Rectal smooth muscle tissue (tissue), 1 donor: Measurements from ENCODE around the gene RUVBL2.
A peak's percentile ranks its signal among the peaks of the same experiment; 100 is the strongest.

Experiments used
- H3K27ac ChIP-seq: one replicate; pipeline ENCODE4 v1.7.0; 2013; ENCODE audit warnings: low read depth, low read length, inconsistent platforms
- H3K27me3 ChIP-seq: one replicate; pipeline ENCODE4 v1.7.0; 2013; ENCODE audit warnings: low read length; ENCODE audit not compliant: control insufficient read depth, insufficient read depth
- H3K36me3 ChIP-seq: one replicate; pipeline ENCODE4 v1.7.0; 2013; ENCODE audit warnings: low read length; ENCODE audit not compliant: control insufficient read depth, insufficient read depth
- H3K4me1 ChIP-seq: one replicate; pipeline ENCODE4 v1.7.0; 2013; ENCODE audit warnings: low read length; ENCODE audit not compliant: control insufficient read depth, insufficient read depth
- H3K4me3 ChIP-seq: one replicate; pipeline ENCODE4 v1.7.0; 2013; ENCODE audit warnings: low read length
- H3K9ac ChIP-seq: one replicate; pipeline ENCODE4 v1.7.0; 2013; ENCODE audit warnings: low read length

Gene RUVBL2

GRCh38 chr19:48993175-48994034, at the start of gene RUVBL2, which contains the start of gene GYS1:
Gene RUVBL2 (plus strand): TSS chr19:48993887. CDS start chr19:48993912, 25 bp downstream.
Gene GYS1 (minus strand): TSS chr19:48993309. CDS start chr19:48993112, 197 bp downstream.
- Histone ChIP-seq H3K27ac (peak within 1 kb of the TSS; percentile 95), H3K36me3 (peaks cover 9% of the 10 kb centered on the region), H3K27me3 (no peaks in the 10 kb centered on the region), H3K9ac (peak within 1 kb of the TSS; percentile 77), H3K4me3 (peak within 1 kb of the TSS; percentile 91), H3K4me1 (peaks cover 11% of the 10 kb centered on the region)

- Histone ChIP-seq H3K27me3 (no peaks in the 10 kb centered on the region), H3K4me1 (no peaks in the 10 kb centered on the region), H3K36me3 (no peaks in the 10 kb centered on the region), H3K4me3 (no peak overlapping the region), H3K9ac (no peak overlapping the region), H3K27ac (no peak overlapping the region)
These were observed 48.3 kb upstream of the RUVBL2 start for GRCh38 chr19:48945415-48945814.

GRCh38 chr19:48945817-48946216, 47.9 kb upstream of the RUVBL2 start:
- Histone ChIP-seq H3K4me1 (no peaks in the 10 kb centered on the region), H3K27ac (no peak overlapping the region), H3K4me3 (no peak overlapping the region), H3K9ac (no peak overlapping the region), H3K36me3 (no peaks in the 10 kb centered on the region), H3K27me3 (no peaks in the 10 kb centered on the region)

GRCh38 chr19:48946463-48947257, 47.0 kb upstream of the RUVBL2 start:
- Histone ChIP-seq H3K27me3 (no peaks in the 10 kb centered on the region), H3K4me3 (no peak overlapping the region), H3K9ac (no peak overlapping the region), H3K36me3 (no peaks in the 10 kb centered on the region), H3K27ac (no peak overlapping the region), H3K4me1 (no peaks in the 10 kb centered on the region)

- Histone ChIP-seq H3K4me1 (no peaks in the 10 kb centered on the region), H3K9ac (no peak overlapping the region), H3K27me3 (no peaks in the 10 kb centered on the region), H3K4me3 (no peak overlapping the region), H3K36me3 (no peaks in the 10 kb centered on the region), H3K27ac (no peak overlapping the region)
These were observed 46.5 kb upstream of the RUVBL2 start for GRCh38 chr19:48947258-48947542.

GRCh38 chr19:48950159-48950558, 43.5 kb upstream of the RUVBL2 start:
- Histone ChIP-seq H3K27me3 (no peaks in the 10 kb centered on the region), H3K27ac (no peak overlapping the region), H3K36me3 (no peaks in the 10 kb centered on the region), H3K4me1 (peaks cover under 1% of the 10 kb centered on the region), H3K9ac (no peak overlapping the region), H3K4me3 (no peak overlapping the region)

- no peak overlapping the region for H3K9ac ChIP-seq
- H3K27me3 ChIP-seq: no peaks in the 10 kb centered on the region
- no peaks in the 10 kb centered on the region for H3K36me3 ChIP-seq
- H3K4me3 ChIP-seq: no peak overlapping the region
- peaks cover 4% of the 10 kb centered on the region for H3K4me1 ChIP-seq
- H3K27ac ChIP-seq: no peak overlapping the region
These were observed 42.7 kb upstream of the RUVBL2 start for GRCh38 chr19:48950830-48951519.

- Histone ChIP-seq H3K4me1 (peaks cover 4% of the 10 kb centered on the region), H3K36me3 (no peaks in the 10 kb centered on the region), H3K27me3 (no peaks in the 10 kb centered on the region), H3K27ac (no peak overlapping the region), H3K4me3 (no peak overlapping the region), H3K9ac (no peak overlapping the region)
These were observed 40.5 kb upstream of the RUVBL2 start for GRCh38 chr19:48953141-48953540.

- Histone ChIP-seq H3K4me3 (peak overlapping the region; percentile 58), H3K27ac (peak overlapping the region; percentile 86), H3K4me1 (peaks cover 4% of the 10 kb centered on the region), H3K27me3 (no peaks in the 10 kb centered on the region), H3K9ac (no peak overlapping the region), H3K36me3 (no peaks in the 10 kb centered on the region)
These were observed 39.6 kb upstream of the RUVBL2 start for GRCh38 chr19:48953990-48954594.

- Histone ChIP-seq H3K4me1 (peaks cover 4% of the 10 kb centered on the region), H3K27ac (peak within 1 kb of the TSS; percentile 86), H3K36me3 (no peaks in the 10 kb centered on the region), H3K27me3 (no peaks in the 10 kb centered on the region), H3K9ac (peak within 1 kb of the TSS; percentile 100), H3K4me3 (peak within 1 kb of the TSS; percentile 97)
These were observed 38.9 kb upstream of the RUVBL2 start, which contains the start of gene BAX for GRCh38 chr19:48954595-48955307. Gene BAX (plus strand): TSS chr19:48954875. CDS start chr19:48954929, 54 bp downstream.

- H3K4me1 ChIP-seq: peaks cover 4% of the 10 kb centered on the region
- peak overlapping the region; percentile 86 for H3K27ac ChIP-seq
- no peaks in the 10 kb centered on the region for H3K36me3 ChIP-seq
- no peaks in the 10 kb centered on the region for H3K27me3 ChIP-seq
- H3K4me3 ChIP-seq: peak overlapping the region; percentile 97
- H3K9ac ChIP-seq: peak overlapping the region; percentile 100
These were observed 38.3 kb upstream of the RUVBL2 start for GRCh38 chr19:48955308-48955958.
